Inflammatory macrophage treated with lipopolysaccharide for 1 hour (primary cell): ENCODE measurements around the gene KCNJ5.

Experiments
- DNase-seq, 2 donors: peaks; one replicate each; pipeline ENCODE4 v3.0.0-alpha.2; 2020 to 2022

KCNJ5 gene

DNA sequence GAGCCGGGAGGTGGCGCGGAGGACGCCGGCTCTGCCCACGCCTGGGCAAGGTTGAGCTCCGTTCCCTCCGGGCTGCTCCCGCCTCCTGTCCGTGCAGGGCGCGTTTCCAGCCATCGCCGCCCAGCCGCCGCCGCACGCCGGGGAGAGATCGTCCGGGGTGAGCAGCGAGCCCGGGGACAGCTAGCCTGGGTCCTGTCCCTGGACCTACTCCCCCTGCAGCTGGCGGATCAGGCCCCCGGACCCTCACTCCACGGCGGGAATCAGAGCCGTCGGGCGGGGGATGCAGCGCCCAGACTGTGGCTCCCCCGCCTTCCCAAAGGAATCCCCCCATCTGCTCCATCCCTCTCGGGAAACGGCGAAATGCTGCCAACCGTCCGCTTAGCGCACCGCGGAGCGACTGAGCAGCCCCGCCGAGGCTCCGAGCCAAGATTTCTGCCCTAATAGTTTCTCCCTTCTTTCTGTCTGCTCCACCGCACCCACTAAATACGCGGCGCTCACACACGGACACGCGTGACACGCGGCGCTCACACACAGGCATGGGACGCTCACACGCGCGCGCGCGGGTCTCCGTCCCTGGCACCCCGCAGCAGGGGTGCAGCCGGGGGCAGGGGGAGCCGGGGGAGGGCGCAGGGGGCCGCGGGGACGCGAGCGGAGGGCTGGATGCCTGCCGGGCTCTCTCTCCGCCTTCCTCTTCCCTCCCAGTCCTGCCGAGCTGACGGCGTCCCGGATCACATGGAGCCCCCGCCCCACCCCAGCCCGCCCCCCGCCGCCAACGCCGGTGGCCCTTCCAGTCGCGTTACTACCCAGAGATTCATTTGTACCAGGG lies at the start of gene KCNJ5:
TSS of gene KCNJ5 (plus strand) at position 814 of the 826 bp plus-strand sequence. CDS start 19,918 bp downstream, outside the sequence.
- DNase-seq: peak in 1 of 2 donors; percentile 24

DNA sequence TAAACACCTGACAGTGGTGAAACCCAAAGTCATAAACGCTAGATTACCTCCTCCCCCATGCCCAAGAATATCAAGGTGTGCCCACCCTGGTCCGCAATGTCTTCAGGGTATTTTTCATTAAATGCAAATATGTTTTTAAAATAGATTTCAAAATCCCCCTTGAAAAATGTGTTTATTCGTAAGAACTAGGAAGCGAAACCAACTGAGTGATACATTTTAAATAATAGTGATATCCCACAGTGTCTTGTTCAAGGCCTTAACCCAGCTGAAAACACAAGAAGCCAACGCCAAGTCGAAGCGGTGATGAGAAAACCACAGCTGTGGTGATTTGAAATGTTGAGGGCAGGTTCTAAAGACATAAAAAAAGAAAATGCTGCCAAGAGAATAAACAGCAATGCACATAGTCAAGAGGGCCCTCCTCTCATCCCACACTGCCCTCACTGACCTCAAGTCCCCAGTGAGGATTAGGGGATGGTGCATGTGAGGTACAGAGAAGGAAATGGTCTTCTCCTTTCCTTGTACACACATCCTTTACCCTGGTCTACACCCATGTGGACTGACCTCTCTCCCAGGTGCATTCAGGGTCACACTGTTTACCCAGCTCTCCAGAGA lies 49.6 kb upstream of the KCNJ5 start:
- DNase-seq: no peak

DNA sequence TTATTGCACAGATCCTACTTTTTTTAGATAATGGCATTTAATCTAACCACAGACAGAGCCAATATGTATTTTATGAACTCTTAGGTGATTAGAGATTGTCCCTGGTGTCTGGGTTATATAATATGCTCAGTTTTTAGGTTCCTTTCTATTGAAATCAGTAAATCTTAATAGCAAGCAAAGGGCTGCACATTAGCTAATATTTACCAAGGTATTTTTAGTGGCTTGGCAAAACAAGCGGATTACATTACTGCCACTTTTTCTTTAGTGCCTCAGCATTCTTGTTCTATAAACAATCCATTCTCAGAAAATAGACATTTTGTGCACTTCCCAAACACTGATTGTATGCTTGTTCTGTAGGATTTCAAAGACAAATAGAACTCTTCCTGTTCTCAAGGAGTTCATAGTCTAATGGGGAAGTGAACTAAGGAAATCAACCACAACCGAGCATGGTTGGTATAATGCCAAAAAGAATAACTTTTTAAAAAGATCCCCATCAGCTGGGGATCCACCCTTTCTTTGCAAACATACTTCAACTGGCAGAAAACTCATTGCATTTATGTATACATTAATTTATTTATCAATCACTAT lies 47.9 kb upstream of the KCNJ5 start:
- DNase-seq: no peak

- DNase-seq: no peak
These were observed 45.8 kb upstream of the KCNJ5 start for GRCh38 chr11:128845334-128845780.

DNA sequence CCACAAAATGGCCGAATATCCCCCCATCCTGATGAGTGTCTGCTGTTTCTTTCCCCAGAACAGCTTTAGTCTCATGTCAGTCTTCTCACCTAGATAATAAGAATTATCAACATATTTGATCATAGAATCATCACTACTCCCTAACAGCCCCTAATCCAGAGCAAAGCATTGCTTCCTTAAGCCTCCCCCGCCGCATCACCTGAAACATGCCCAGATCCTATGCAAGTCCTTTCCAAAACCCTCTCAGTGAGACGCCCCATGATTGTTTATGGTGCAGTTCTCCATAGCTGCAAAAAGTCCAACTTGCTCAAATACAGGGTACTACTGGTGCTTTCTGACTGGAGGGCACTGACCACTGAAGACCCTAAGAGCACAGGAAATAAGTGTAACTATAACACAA lies 44.2 kb upstream of the KCNJ5 start:
- no peak for DNase-seq

DNA sequence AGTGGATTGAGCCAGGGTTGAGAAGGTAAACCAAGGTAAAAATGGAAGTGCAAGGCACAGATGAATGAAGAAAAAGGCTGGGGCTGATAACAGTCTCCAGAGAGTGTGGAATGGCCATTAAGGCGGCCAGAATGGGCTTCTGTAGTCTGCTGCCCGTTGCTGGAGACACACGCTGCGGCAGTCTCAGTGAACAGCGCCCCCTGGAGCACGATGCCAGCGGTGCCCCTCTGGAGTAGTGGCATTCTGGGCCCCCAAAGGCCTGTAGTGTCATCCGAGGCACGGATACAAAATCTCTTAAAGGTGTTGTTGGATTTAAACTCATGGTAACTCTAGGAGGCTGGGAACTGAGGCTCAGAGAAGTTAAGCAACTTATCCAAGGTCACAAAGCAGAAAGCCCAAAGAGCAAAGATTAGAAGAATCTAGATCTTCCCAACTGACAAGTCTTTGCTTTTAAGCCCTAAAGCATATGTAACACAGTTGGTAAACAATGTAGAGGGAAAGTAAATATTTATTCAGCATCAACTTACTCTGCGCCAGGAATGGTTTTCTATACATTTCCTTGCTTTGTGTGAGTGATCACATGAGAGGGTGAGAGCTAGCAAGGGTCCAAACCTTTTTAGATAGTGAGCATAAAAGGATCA lies 42.2 kb upstream of the KCNJ5 start:
- peak; percentile 18 to 81 for DNase-seq

GRCh38 chr11:128852327-128853023 lies 38.7 kb upstream of the KCNJ5 start:
- DNase-seq: no peak

DNA sequence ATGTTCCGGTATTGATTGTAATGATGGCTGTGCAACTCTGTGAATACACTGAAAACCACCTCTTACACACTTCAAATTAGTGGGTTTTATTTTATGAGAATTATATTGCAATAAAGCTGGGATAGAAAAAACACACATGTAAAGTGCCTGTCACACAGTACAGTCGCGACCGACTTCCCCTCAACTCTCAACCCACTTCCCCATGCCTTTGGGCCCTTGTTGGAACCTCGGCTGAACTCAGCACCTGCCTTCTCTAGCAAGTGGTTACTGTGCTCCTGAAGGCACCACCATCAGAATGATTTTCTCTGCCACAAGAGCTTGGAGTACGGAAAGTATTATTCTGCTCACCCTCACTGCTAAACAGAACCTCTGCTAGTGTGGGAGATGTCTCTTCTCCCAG lies 37.6 kb upstream of the KCNJ5 start:
- DNase-seq: no peak

- DNase-seq: no peak
These were observed 36.3 kb upstream of the KCNJ5 start for GRCh38 chr11:128854841-128855240.

DNA sequence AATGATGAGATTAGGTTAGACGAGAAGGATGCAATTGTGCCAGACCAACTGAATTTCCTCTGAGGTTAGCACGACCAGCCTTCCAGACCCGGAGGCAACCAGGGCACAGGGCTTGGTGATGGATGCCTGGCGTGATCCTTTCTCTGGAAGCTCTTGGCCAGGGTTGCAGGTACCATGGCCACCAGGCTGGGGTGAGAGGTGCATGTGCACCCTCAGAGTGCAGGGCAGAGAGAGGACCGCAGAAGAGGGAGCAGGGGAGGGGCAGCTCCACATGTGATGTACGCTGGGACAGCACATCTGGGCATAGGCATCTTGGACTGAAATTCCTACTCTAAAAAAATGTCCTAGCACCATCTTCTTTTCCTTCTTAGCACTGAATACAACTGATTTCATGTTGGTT lies 34.9 kb upstream of the KCNJ5 start:
- no peak for DNase-seq

DNA sequence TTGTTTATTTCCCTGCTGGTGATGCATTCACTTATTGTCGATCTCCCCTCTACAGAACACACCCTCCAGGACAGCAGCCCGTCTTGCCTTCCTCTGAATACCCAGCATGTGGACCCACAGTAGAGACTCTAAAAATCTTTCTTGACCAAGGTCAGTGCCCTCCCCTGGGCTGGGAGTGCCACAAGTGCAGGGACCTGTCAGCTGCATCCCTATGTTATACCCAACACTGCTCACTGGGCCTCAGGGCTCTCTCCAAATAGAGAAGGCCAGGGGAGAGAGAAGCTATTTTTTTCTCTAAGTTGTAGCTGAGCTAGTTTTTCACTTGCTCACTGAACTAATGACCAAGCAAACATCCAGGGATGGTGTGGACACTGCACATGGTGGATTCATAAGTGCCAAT lies 33.8 kb upstream of the KCNJ5 start:
- DNase-seq: no peak

GRCh38 chr11:128859563-128860441 lies 31.4 kb upstream of the KCNJ5 start:
- DNase-seq: peak; percentile 19 to 73

GRCh38 chr11:128860571-128861361 lies 30.4 kb upstream of the KCNJ5 start:
- DNase-seq: no peak

GRCh38 chr11:128862406-128862805 lies 28.8 kb upstream of the KCNJ5 start:
- no peak for DNase-seq

DNA sequence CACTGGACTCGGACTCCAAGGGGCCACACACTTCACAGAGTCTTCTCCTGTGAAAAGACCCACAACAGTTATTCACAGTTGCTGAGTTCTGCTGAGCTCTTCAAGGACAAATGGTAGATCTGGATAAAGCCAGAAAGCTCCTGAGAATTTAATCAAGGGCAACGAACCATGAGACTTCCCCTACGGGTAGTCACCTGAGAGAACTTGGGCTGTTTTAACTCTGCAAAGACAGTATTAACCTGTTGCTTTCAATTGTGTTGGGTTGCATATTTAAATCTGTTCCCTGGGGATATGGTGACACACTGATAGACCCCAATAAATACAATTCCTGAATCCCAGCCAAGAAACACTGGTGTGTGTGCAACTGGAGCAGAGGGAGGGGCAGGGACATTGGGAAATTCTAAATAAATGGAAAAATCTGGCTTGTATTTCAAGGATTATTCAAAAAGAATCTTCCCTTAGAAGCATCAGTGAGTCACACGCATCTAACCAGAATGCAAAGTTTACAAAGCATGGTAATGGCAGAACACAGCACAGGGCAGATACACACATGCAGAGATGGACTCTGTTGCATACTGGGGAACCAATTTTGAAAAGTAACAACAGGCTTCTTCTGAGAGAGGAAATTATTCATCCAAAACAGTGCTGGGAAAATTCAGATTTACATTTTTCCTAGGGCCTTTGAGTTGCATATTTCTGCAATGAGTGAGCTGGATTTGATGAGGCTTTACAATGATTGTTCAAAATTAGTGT lies 28.1 kb upstream of the KCNJ5 start:
- no peak for DNase-seq

- DNase-seq: no peak
These were observed 25.7 kb upstream of the KCNJ5 start for GRCh38 chr11:128865490-128865889.

- no peak for DNase-seq
These were observed 23.9 kb upstream of the KCNJ5 start, which contains the start of gene KCNJ1 for GRCh38 chr11:128867277-128867676. Gene KCNJ1, minus strand, starts transcription at chr11:128867296. Its CDS starts 27,053 bp downstream, at chr11:128840243.

DNA sequence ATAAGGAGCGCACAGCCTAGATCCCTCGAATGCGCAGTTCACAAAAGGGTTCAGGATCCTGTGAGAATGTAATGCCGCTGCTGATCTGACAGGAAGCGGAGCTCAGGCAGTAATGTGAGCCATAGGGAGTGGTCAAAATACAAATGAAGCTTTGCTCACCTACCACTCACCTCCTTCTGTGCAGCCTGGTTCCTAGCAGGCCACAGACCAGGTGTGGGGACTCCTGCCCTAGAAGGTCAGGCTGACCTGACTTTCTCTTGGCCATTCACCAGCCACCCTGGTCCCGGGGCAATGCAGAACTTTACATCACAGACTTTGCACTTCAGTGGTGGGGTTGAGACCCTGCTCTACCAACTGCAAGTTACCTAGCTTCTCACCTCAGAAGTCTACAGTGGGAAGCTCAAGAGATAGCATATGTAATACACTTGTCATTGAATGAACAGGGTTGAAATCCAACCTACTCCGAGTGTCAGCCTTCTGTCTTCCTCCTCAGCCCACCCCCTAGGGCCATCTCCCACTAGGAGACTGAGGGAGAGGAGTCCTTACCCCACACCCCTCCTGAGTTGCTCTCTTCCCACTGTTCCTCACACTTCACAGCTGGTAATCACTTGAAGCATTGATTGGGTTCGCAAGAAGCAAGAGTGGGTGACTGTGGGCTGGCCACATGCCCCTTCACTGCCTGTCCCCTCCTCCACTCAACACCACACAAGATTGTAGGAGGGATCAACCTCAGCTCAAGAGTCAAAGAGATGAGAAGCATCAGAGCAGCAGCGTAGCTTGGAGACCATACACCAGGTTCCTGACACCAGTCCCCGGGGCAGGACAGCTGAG lies 22.1 kb upstream of the KCNJ5 start:
- DNase-seq: no peak

DNA sequence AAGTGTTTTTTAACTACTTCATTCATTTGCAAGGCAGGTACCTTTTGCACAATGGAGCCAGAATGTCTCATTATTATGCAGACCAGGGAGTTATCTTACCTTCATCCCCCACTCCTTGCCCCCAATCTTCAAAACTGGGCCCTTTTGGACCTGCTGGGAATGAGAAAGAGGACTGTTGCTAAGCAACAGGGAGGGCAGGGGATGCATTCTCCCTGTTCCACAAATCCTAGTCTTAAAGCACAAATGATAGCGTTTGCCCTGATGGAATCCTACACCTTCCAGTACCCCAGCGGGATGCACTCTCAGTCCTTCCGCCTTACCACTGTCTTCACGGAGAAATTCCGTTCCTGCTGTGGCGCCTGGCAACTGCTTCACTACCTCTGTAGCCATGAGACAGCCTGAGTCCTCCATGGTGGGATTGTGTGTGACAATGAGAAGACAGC lies 20.0 kb upstream of the KCNJ5 start:
- no peak for DNase-seq
